ENCODE data around the gene EFCAB6. TPM values are rescaled to one million over a fixed set of nuclear protein-coding genes. Genes with fewer than 3 reads are reported as not detected.
A peak's percentile ranks its signal among the peaks of the same experiment; 100 is the strongest.

EFCAB6 gene
- total and polyA plus RNA-seq, 7 donors: 0.45 to 5.7 (median 1.8) TPM

DNA sequence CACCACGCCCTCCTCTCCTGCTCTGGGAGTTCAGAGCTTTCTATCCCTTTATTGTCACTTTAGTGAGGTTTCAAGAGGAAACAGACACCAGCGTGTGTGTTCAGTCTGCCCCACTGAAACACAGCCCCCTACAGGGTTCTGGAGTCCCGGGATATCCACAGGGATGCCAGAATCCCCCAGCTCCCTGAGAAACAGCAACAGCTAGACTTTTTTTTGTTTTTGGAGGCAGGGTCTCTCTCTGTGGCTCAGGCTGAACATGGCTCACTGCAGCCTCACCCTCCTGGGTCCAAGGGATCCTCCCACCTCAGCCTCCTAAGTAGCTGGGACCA, 39.8 kb upstream of the EFCAB6 start:
- no peak for TF ChIP-seq POLR2AphosphoS5 (IDR thresholded peaks at IDR 0.05)
- TF ChIP-seq POLR2A (IDR thresholded peaks at IDR 0.05): no peak
- TF ChIP-seq, protein P1, sequence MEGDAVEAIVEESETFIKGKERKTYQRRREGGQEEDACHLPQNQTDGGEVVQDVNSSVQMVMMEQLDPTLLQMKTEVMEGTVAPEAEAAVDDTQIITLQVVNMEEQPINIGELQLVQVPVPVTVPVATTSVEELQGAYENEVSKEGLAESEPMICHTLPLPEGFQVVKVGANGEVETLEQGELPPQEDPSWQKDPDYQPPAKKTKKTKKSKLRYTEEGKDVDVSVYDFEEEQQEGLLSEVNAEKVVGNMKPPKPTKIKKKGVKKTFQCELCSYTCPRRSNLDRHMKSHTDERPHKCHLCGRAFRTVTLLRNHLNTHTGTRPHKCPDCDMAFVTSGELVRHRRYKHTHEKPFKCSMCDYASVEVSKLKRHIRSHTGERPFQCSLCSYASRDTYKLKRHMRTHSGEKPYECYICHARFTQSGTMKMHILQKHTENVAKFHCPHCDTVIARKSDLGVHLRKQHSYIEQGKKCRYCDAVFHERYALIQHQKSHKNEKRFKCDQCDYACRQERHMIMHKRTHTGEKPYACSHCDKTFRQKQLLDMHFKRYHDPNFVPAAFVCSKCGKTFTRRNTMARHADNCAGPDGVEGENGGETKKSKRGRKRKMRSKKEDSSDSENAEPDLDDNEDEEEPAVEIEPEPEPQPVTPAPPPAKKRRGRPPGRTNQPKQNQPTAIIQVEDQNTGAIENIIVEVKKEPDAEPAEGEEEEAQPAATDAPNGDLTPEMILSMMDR (IDR thresholded peaks at IDR 0.05): no peak
- TF ChIP-seq EP300 (IDR thresholded peaks at IDR 0.05): no peak
- Histone ChIP-seq H3K4me3 (no peak overlapping the region), H3K36me3 (no peaks in the 10 kb centered on the region), H3K4me1 (no peaks in the 10 kb centered on the region), H3K27me3 (peaks cover 0 to 24% (median 2%) of the 10 kb centered on the region in 3 donors), H3K9me3 (peaks cover 0 to under 1% (median 0%) of the 10 kb centered on the region in 4 donors), H3K27ac (no peak overlapping the region)
- peak; percentile 1 for DNase-seq
- intact Hi-C loops (cut with DNase I): no loop called here
- 22 to 45% methylated on average over 3 of the region's 3 CpGs for WGBS, 2 donors

DNA sequence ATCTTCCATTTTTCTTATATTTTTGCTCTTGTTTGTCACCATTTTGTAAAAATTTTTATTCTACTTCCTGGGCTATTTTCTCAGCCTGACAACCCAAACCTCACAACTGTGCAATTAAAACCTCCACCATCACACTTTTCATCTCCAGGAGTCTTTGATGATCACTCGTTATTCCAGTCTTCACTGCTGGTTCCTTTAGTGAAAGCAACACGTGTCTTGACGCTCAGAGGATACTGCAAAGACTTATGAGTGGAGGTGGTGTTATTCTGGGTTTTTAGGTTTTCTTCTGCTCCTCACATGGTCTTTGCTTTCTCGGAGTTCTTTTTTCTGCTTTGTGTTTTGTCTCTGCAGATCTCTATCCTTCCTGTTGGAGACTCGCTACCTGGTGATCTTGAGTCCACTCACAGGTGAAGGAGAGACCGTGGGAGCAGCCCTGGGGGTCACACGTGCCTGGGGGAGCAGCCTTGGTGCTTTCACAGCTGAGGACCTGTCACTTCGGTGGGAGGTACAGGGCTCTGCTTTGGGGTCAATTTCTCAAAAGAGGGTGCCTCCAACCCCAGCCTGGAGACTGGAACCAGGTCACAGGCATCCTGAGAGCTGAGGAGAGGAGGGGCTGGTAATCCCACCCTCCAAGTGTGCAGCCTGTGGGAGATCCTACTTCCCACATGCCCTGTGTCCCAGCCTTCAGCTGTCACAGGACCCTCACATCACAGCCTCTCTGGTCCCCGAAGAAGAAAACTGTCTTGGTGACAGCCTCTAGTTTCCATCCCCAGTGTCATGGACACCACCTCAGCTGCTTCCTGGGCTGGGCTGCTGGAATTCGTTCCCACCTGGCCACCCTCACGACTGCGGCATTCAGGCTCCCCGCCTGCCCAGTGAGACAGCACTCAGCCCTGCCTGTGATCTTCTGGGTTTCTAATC, 39.2 kb upstream of the EFCAB6 start:
- Histone ChIP-seq H3K4me3 (no peak overlapping the region), H3K4me1 (no peaks in the 10 kb centered on the region), H3K36me3 (no peaks in the 10 kb centered on the region), H3K27me3 (peaks cover 0 to 24% (median 2%) of the 10 kb centered on the region in 3 donors), H3K27ac (no peak overlapping the region), H3K9me3 (no peaks in the 10 kb centered on the region)
- WGBS, 2 donors: 51 to 73% methylated on average over 13 of the region's 13 CpGs
- intact Hi-C loops (cut with DNase I): no loop called here
- DNase-seq: peak; percentile 35
- TF ChIP-seq, protein P1 (IDR thresholded peaks at IDR 0.05): no peak
- TF ChIP-seq POLR2A (IDR thresholded peaks at IDR 0.05) (no peak), EP300 (IDR thresholded peaks at IDR 0.05) (no peak)

DNA sequence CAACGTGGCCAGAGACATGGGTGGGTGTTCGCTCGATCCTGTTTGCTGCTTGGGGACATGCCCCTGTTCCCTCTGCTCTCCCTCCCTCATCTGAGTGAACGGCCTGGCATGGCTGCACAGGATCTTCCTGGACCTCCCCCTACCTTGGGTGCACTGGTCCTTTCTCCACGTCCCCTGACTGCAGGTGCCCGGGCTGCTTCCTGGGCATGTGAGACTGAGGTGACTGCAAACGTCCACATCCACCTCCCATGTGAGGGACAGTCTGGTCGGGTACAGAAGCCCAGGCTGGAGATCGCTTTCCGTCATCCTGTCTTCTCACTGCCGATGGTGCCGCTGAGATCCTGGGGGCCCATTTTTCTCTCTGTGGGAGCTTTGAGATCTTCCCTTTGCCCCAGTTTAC, 38.4 kb upstream of the EFCAB6 start:
- H3K4me3 ChIP-seq: no peak overlapping the region
- H3K27ac ChIP-seq: no peak overlapping the region
- 68 to 83% methylated on average over 12 of the region's 12 CpGs for WGBS, 2 donors
- H3K27me3 ChIP-seq: peaks cover 0 to 24% (median 2%) of the 10 kb centered on the region in 3 donors
- no peaks in the 10 kb centered on the region for H3K9me3 ChIP-seq
- intact Hi-C loops (cut with DNase I): no loop called here
- no peaks in the 10 kb centered on the region for H3K36me3 ChIP-seq
- TF ChIP-seq, protein P1 (IDR thresholded peaks at IDR 0.05): no peak
- TF ChIP-seq POLR2AphosphoS5 (IDR thresholded peaks at IDR 0.05) (no peak), EP300 (IDR thresholded peaks at IDR 0.05) (no peak)
- H3K4me1 ChIP-seq: no peaks in the 10 kb centered on the region
- peak; percentile 36 for DNase-seq

DNA sequence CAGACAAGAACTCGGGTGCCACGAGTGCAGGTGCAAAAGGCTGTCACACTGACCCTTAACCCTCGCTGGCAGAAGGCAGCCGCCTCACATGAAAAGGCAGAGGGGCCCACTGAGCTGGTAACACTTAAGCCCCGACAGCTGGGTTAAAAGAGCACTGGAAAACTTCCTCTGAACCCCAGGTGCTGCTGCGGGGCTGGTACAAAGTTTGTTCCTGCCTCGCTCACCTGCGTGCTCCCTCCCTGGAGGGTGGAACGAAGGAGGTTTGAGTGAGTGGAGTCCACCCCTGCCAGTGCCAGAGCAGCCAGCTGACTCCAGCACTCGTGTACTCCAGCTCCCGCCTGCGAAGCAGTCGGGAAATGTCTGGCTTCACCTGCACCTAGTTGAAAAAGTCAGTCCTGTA, 37.6 kb upstream of the EFCAB6 start:
- Histone ChIP-seq H3K4me3 (no peak overlapping the region), H3K27me3 (peaks cover 0 to 24% (median 0%) of the 10 kb centered on the region in 3 donors), H3K9me3 (no peaks in the 10 kb centered on the region), H3K27ac (no peak overlapping the region), H3K36me3 (no peaks in the 10 kb centered on the region), H3K4me1 (no peaks in the 10 kb centered on the region)
- no peak for TF ChIP-seq EP300 (IDR thresholded peaks at IDR 0.05)
- TF ChIP-seq POLR2AphosphoS5 (IDR thresholded peaks at IDR 0.05): no peak
- TF ChIP-seq POLR2A (IDR thresholded peaks at IDR 0.05): no peak
- TF ChIP-seq, protein P1 (IDR thresholded peaks at IDR 0.05): no peak
- intact Hi-C loops (cut with DNase I): no loop called here
- WGBS, 2 donors: 63 to 83% methylated on average over 13 of the region's 13 CpGs
- peak; percentile 29 for DNase-seq
